T follicular helper cell (primary cell): Measurements from ENCODE around the gene HNRNPDL.
A peak's percentile ranks its signal among the peaks of the same experiment; 100 is the strongest.
"Not testable (repeated sequence)": the region's sequence is repeated elsewhere in the genome, so short reads cannot be mapped to it uniquely, and the experiment has no call there.

Experiments used
- DNase-seq: peaks from one replicate; pipeline ENCODE4 v3.0.0-alpha.2; 2020; ENCODE audit warnings: low read depth
- total RNA-seq, 2 experiments: gene quantifications; one replicate each; lab custom pipeline; 2026; lab: John Stamatoyannopoulos, UW

The HNRNPDL gene
- total RNA-seq, result 497 to 892 reads per million in 2 experiments

GRCh38 chr4:82430193-82430963 lies at the start of gene HNRNPDL, which contains the start of gene ENOPH1:
TSS of gene HNRNPDL (minus strand) at chr4:82430462. CDS start at chr4:82429690, 772 bp downstream.
TSS of gene ENOPH1 (plus strand) at chr4:82430590. CDS start at chr4:82430830, 240 bp downstream.
- DNase-seq, result peak; percentile 95

- no peak for DNase-seq
Measured at GRCh38 chr4:82479562-82479961, 49.3 kb upstream of the HNRNPDL start.

GRCh38 chr4:82477469-82477868 lies 47.2 kb upstream of the HNRNPDL start:
- DNase-seq, result not testable (repeated sequence)

- DNase-seq, result not testable (repeated sequence)
Measured at GRCh38 chr4:82475931-82476330, 45.7 kb upstream of the HNRNPDL start.

- DNase-seq, result no peak
Measured at GRCh38 chr4:82473621-82474164, 43.4 kb upstream of the HNRNPDL start.

GRCh38 chr4:82473080-82473479 lies 42.8 kb upstream of the HNRNPDL start:
- DNase-seq, result not testable (repeated sequence)

GRCh38 chr4:82469791-82470345 lies 39.6 kb upstream of the HNRNPDL start:
- no peak for DNase-seq

GRCh38 chr4:82467471-82467870 lies 37.2 kb upstream of the HNRNPDL start:
- DNase-seq, result no peak

- no peak for DNase-seq
Measured at GRCh38 chr4:82463221-82463620, 33.0 kb upstream of the HNRNPDL start.

- peak; percentile 76 for DNase-seq
Measured at GRCh38 chr4:82462415-82462831, 32.2 kb upstream of the HNRNPDL start.

- no peak for DNase-seq
Measured at GRCh38 chr4:82461710-82462109, 31.4 kb upstream of the HNRNPDL start.

- no peak for DNase-seq
Measured at GRCh38 chr4:82458729-82459128, 28.5 kb upstream of the HNRNPDL start.

GRCh38 chr4:82457266-82457665 lies 27.0 kb upstream of the HNRNPDL start:
- no peak for DNase-seq

GRCh38 chr4:82452026-82452425 lies 21.8 kb upstream of the HNRNPDL start:
- no peak for DNase-seq

GRCh38 chr4:82450966-82451755 lies 20.9 kb upstream of the HNRNPDL start:
- no peak for DNase-seq

- DNase-seq, result no peak
Measured at GRCh38 chr4:82447886-82448285, 17.6 kb upstream of the HNRNPDL start.

GRCh38 chr4:82439088-82439487 lies 8.8 kb upstream of the HNRNPDL start:
- DNase-seq, result no peak

- no peak for DNase-seq
Measured at GRCh38 chr4:82437285-82438005, 7.2 kb upstream of the HNRNPDL start.

GRCh38 chr4:82436780-82437179 lies 6.5 kb upstream of the HNRNPDL start:
- DNase-seq, result no peak

GRCh38 chr4:82436130-82436529 lies 5.9 kb upstream of the HNRNPDL start:
- no peak for DNase-seq

GRCh38 chr4:82434949-82435348 lies 4.7 kb upstream of the HNRNPDL start:
- DNase-seq, result no peak

GRCh38 chr4:82433791-82434190 lies 3.5 kb upstream of the HNRNPDL start:
- no peak for DNase-seq
